Bronchial epithelial cell (primary cell): ENCODE measurements around the gene ESPN. TPM values are rescaled to one million over a fixed set of nuclear protein-coding genes. Genes with fewer than 3 reads are reported as not detected.

Experiments used
- DNase-seq: peaks from one replicate; pipeline ENCODE4 v3.0.0-alpha.2; 2010; ENCODE audit warnings: low read depth
- FAIRE-seq: peaks from 2 replicates; lab custom pipeline; 2011; peaks lifted over from hg19 to GRCh38; lab: Jason Lieb, UNC
- H3K27me3 ChIP-seq: 2 replicates; pipeline ENCODE4 v1.5.1; 2011; ENCODE audit warnings: low read length; ENCODE audit not compliant: control insufficient read depth, insufficient read depth
- H3K36me3 ChIP-seq: 2 replicates; pipeline ENCODE4 v1.5.1; 2011; ENCODE audit warnings: low read length; ENCODE audit not compliant: control insufficient read depth, insufficient read depth
- H3K4me3 ChIP-seq: 2 replicates; pipeline ENCODE4 v1.5.1; 2011; ENCODE audit warnings: mild to moderate bottlenecking, low read depth, low read length, control low read depth
- CTCF ChIP-seq: IDR thresholded peaks from 2 replicates; pipeline ENCODE4 v1.5.1; 2011; ENCODE audit warnings: mild to moderate bottlenecking, moderate library complexity, low read length, control low read depth, inconsistent platforms; ENCODE audit not compliant: insufficient read depth, severe bottlenecking
- total RNA-seq: library from RNA; depleted of rRNA; stranded (reverse); fragments of >200 nt; gene quantifications from 2 replicates; pipeline ENCODE4 v1.2.1, GENCODE V29; 2014

The ESPN gene
- total RNA-seq, 1 donor from 2014 or later, result 4.5 TPM

DNA sequence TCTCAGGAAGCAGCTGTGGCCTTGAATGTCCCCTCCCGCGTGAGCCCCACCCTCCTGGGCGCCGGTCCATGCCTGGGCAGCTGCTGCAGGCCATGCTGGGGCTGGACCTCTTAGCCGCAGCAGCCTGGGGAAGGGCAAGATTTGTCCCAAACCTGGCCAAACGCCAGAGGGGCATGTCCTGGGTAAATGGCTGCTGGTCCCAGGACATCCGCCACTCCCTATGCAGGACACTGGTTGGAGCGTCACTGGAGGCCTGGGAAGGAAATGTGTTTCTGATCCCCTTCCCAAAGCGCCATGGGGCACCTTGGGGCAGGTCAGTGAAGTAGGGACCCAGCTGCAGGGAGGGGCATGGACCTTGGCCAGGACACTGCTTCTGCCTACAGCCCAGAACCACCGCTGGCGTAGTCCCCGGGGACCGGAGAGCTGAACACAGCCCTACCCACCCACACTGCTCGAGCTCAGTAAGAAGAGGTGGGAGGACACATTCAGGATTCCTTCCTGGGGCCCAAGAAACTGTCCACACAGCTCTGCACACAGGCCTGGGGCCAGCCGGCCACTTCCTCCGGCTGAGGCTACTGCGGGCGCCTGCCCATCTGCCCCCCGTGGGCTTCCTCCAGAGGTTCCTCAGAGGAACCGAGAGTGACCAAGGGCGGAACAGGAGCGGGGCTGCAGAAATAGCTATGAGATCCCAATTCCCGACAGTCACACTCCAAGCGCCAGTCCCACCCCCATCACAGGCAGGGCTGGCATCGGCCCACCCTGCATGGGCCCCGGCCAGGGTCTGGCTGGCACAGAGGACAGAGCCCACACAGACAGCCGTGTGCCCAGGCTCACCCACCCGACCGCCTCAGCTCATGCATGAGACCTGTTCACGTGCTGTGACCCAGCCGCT, 77.7 kb downstream of the ESPN start:
- FAIRE-seq, result no peak
- TF ChIP-seq CTCF, result no peak
- no peak for DNase-seq

GRCh38 chr1:6503884-6504602, 79.5 kb downstream of the ESPN start:
- DNase-seq (no peak), FAIRE-seq (no peak)
- Histone ChIP-seq H3K27me3 (peaks cover 5% of the 10 kb centered on the region), H3K36me3 (no peaks in the 10 kb centered on the region), H3K4me3 (no peak overlapping the region)
- TF ChIP-seq CTCF, result no peak

More for the DNA sequence above, 77.7 kb downstream of the ESPN start:
- H3K4me3 ChIP-seq, result no peak overlapping the region
- peaks cover 5% of the 10 kb centered on the region for H3K27me3 ChIP-seq
- H3K36me3 ChIP-seq, result no peaks in the 10 kb centered on the region

DNA sequence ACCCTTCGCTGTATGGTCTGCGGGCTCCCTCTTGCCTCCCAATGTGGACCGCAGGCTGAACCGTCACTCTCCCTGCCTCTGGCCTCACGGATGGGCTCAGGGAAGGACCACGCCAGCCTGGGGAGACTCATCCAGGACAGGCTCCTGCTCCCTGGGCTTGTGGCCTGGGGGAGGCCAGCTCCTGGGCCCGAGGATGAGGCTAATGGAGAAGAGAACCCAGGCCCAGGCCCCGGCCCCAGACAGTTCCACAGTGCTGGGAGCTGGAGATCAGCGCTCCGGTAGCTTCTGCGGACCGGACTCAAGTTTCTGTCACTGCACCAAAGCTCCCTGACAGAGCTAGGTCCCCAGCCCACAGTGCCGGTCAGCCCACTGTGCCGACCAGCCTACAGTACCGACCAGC, 80.3 kb downstream of the ESPN start:
- no peak for FAIRE-seq
- no peak for TF ChIP-seq CTCF

DNA sequence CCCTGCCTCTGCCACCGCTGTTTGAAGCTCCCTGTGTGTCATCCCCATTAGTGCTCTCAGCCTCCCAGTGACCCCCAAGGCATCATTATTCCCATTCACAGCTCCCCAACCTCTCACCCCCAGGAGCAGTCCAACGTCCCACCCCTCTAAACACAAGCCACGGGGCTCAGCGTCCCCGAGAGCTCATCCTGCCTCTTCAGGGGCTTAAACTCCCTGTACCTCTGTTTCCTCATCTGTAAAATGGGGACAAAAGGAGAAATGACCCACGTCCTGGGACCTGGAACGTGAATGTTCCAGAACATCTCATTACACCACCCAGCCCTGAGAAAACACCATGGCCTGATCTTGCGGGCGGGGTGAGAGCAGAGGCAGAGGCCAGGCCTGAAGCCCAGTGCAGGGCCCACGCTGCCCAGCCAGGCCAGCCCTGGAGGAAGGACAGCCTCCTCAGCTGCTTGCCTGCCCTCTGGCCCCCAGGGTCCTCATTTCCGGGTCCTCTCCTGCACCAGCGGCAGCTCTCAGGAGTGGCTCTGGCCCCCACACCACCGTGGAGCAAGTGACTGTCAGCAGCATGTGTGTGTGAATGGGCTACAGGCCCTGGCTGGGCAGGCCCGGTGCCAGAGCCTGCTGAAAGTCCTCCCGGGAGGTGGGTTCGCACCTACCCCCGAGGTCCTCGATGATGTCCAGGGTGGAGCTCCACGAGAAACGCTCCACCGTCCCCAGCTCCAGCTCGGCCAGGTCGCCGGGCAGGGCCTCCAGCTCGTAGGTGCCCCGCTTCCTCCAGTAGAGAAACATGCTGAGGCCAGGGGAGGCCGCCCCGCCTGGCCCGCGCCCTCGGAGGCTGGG, 81.0 kb downstream of the ESPN start:
- Histone ChIP-seq H3K4me3 (no peak overlapping the region), H3K27me3 (peaks cover 5% of the 10 kb centered on the region), H3K36me3 (no peaks in the 10 kb centered on the region)
- TF ChIP-seq CTCF, result no peak
- no peak for DNase-seq
- FAIRE-seq, result peak; percentile 70

More for the DNA sequence above, 80.3 kb downstream of the ESPN start:
- Histone ChIP-seq H3K27me3 (peaks cover 5% of the 10 kb centered on the region), H3K36me3 (no peaks in the 10 kb centered on the region), H3K4me3 (no peak overlapping the region)
- DNase-seq, result no peak

- H3K27me3 ChIP-seq, result peaks cover 2% of the 10 kb centered on the region
- H3K36me3 ChIP-seq, result no peaks in the 10 kb centered on the region
- FAIRE-seq (no peak), DNase-seq (no peak)
- H3K4me3 ChIP-seq, result no peak overlapping the region
- no peak for TF ChIP-seq CTCF
These were observed 81.8 kb downstream of the ESPN start for GRCh38 chr1:6506210-6507036.
